NOMO-1 treated with dmso at 0.1 percent for 144 hours (cell line): Measurements from ENCODE around the gene RNF220.
"Not testable (repeated sequence)": the region's sequence is repeated elsewhere in the genome, so short reads cannot be mapped to it uniquely, and the experiment has no call there.

Experiments used
- DNase-seq: peaks from one replicate; lab custom pipeline; 2025; ENCODE audit not compliant: unreplicated experiment; lab: John Stamatoyannopoulos, UW

Gene RNF220

DNA sequence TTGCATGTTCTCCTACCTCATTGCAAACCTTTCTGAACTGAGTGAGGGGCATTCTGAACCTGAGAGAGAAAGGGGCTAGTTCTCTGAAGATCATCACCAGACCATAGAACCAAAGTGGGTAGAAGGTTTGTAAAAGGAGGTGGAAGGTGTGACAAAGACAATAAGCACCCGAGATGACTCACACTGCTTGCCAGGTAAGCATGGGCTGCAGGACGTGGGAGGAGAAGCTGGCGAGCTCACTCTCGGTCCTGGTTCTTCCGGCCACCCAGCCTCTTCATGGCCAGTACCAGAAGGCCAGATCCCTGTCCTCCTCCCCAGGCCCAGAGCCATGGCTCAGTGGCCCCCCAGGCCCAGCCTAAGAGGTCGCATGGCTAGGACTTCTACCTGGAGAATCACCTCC lies 140.9 kb downstream of the RNF220 start:
- no peak for DNase-seq

DNA sequence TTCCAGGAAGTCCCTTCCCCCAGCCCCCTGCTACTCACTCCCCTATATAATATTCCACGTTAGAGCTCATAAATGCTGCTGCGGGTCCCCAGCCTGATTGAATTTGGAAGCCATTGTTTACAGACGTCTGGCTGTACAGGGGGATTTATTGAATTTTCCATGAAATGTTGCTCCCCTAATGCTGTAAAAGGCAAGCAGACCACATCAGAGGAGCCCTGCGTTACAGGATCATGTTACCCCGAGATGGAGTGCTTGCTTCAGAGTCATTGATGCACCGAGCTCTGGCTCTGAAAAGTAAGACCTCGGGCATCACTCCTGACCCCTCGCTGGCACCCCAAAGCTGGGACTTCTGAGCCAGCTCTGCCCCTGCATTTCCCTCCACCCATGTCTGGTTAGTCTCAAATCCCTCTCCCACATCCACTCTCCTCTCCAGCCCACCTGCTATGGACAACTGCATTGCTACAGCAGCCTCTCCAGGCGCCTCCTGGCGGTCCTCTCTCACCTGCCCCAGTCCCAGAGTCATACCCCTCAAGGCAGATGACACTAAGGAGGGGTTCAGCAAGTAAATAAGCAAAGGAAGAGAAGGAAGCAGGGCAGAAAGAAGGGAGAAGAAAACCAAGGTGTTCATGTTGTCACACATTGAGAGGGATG lies 141.5 kb downstream of the RNF220 start:
- no peak for DNase-seq

DNA sequence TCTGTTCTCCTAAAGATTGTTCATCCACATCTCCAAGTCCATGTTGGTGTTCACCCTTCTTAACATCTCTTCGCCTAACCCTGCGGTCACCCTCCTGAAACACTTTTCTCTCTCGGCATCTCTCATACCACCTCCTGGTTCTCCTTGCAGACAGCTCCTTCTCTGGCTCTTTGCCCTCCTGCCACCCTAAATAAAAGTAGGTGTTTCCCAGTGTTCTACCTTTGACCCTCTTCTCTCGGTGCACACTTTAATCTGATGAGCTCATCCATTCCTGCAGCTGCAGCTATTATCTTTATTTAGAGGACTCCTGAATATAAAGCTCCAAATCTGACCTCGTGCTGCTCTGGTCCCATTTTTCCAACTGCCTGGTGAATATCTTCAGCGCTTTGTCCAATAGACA lies 142.3 kb downstream of the RNF220 start:
- no peak for DNase-seq

DNA sequence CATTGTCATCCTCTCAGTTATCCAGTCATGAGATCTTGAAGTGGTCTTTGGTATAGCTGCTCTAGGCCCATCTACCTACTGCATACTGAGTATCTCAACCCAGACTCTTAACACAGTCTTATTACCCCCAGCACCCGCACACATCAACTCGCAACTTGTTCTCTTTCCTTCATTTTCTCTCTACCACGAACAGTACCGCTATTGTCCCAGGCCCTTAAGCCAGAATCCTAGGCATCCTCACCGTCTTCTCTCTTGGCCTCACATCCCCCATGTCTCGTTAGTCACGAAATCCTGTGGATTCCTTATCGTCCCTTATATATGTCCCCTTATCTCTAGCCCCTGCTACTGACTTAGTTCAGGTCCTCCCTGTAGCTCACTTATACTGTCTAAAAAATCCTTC lies 142.8 kb downstream of the RNF220 start:
- no peak for DNase-seq

DNA sequence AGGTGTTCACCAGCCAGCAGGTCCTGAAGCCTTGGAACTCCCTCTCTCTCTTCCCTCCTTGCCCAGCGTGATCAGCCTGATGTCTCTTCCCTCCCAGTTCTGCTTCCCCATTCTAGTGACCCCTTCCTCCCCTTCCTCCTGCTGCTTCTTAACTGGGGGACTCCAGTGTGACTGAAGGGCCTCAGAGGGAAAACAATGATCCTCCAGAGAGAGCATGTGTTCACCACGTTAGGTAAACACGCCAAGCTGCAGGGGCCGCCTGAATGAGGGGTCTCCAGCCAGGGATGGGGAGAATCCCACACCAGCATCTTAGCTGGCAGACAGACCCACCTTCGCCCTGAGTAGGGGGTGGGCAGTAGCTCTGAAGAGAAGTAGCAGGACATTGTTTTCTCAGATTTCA lies 144.5 kb downstream of the RNF220 start:
- no peak for DNase-seq

DNA sequence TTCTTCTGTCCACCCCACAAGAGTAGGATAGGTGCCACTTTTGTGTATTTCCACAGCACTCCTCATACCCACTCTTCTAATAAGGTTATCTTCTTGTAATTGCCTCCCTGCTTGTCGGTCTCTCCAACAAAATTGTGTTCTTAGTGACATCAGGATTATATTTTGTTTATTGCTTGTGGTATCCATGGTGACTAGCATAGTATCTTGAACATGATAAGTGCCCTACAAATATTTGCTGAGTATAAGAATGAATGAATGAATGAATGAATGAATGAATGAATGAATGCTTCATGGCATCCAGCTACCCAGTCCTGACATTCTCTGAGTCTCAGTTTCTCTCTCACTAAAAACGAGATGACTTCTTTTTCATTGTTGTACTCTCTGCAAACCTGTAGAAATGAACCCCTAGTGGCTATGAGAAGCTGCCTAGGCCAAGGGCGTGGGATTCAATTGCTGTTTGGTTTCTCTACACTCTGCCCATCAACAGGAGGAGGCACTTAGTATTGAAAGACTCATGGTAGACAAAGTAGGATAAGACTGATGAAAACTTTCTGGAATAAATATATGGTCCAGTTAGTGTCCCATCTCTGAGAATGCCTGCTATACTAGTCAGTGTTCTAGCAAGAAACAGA lies 148.2 kb downstream of the RNF220 start:
- DNase-seq: no peak

DNA sequence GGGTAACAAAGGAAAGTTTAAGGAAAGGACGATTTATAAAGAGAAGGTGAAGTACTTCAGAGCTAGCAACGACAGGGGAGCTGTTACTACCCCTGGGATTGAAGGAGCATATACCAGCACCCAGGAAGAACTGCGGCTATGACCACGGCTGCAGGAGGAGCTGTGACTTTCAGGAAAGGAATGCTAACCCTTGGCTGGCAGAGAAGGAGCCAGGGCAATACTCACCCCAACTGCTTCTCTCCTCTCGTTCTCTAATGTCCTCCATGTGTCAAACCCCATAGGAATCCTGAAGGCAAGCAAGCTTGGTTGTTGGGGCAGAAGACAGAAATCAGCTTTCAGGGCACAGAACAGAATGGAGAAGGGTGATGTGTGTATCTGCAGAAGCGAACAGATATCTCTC lies 148.7 kb downstream of the RNF220 start:
- DNase-seq: no peak

DNA sequence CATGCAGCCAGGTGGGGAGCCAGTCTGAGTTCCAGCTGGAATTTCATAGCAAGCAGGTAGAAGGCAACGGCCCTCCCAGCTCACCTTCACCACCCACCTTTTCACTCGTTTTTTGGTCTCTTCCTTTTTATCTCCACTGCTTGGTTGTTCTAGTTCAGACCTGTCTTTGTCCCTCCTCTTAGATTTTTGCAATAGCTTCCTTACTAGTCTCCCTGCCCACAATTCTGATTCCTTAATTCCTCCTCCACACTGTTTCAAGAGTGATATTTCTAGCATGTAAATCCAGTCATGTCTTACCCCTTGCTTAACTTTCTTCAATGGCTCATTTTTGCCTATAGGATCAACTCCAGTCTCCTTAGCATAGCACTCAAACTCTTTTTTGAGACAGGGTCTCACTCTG lies 149.7 kb downstream of the RNF220 start:
- no peak for DNase-seq

DNA sequence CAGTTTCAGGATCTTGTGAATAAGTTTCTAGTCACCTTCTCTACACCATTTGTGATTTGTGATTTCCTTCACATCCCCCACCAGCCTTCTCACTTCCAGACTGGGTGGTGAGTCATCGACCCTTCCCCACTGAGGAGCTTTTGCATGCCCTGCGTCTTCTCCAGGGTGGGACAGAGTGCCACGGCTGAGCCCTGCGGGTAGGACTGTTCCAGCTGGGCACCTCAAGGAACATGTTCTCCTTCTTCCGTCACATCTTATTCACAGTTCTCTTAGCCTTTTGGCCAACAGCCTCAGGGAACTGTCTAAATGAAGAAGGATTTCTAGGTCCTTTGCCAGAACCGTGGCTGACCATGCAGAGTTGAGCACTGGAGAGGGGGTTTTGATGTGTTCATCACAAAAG lies 152.7 kb downstream of the RNF220 start:
- DNase-seq: no peak

DNA sequence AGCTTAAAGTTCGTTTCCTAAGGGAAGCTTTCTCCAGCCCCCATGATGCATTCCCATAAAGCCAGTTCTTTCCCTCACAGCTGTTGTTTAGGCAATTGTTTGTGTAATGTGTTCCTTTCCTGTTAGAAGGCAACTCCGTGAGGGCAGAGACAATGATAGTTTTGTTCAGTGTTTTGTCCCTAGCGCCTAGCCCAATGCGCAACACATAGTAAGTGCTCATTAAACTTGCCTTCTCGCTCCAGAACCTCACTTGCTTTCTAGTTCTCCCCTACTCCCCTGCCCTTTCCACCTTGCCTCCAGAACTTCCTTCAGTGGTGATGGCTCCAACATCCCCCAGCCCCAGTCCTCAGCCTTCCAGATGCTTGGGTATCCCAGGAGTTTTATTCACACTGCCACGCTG lies 153.8 kb downstream of the RNF220 start:
- no peak for DNase-seq

DNA sequence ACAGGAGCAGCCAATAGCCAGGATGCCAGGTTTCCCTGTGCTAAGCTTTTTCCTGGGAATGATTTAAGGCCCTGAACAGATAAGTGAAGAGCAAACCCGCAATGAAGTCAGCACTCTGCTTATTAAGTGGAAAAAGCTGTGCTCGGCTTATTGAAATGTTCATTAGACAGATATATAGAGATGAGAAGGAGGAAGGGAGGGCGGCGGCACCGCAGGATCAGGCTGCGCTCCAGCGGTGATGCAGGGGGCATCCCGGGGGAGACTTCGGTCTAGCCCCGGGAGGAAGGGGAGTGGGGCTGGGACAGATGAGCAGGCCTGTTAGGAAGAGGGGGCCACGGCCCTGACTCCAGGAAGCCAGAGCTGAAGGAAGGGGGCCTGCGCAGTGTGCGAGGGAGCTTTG lies 154.3 kb downstream of the RNF220 start:
- DNase-seq: no peak

DNA sequence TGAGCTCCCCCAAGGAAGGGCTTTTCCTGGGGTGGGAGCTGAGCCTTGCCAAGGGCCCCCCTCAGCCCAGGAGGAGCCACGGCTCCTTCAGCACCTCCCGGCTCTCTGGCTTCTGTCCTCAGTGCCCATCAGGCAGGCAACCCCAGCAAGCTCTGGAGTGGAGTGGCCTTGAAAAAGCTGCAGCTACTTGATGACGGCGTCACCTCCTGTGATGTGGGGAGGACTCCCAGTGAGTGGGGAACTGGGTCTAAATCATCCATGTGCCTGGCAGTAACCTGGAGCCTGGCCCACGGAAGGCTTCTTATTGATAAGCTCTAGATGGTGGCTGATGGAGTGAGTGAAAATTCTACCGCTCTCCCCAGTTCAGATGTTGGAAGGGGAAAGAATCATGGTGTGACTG lies 154.9 kb downstream of the RNF220 start:
- DNase-seq: no peak

DNA sequence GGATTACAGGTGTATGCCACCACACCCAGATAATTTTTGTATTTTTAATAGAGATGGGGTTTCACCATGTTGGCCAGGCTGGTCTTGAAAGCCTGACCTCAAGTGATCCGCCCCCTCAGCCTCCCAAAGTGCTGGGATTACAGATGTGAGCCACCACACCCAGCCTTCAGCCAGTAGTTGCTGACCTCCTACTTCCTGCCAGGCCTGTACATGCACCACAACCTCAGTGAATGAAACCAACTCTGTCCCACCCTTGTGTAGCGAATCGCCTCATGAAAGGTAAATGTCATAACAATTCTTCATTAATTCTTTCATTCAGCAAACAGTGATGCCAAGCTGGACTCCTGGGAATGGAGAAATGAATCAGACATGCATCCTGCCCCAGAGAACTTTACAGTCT lies 155.6 kb downstream of the RNF220 start:
- DNase-seq: not testable (repeated sequence)

DNA sequence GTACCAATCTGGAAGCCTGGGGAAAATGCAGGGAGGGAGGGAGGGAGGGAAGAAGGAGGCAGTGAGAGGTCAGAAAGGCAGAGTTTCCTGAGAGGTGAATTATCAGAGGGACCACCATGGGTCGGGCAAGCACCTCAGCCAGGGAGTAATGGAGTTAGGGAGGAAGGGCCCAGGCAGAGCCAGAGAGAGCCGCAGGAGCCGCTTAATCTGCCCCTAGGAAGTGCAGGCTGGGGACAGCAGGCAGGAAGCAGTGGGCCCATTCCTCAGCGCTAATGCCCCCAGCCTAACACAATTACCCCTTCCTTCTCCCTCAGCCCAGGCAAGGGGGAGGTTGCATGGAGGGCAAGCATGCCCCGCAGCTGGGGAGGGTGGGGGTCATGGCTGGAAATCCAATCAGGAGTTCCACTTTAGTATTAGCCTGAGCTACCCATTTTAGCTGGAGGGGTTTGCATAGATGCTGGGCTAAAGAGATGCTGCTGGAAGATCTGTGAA lies 160.2 kb downstream of the RNF220 start:
- DNase-seq: no peak

DNA sequence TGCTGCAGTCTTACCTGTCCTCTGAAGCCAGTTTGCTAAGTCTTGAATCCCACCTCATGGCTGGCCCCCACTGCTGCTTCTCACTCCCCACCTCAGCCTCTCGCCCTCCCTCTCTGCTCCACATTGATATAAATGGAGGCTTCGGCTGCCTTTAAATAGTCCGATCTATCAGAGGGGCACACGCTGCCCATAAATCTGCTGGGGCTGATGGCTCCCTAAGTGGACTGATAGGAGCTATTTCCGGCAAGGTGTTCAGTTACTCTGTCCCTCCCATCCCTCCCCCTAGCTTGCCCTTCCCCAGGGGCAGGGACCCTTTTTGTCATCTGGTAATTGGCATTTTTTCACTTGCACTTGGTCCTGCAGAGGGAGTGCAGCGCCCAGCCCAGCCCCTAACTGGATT lies 160.8 kb downstream of the RNF220 start:
- no peak for DNase-seq

DNA sequence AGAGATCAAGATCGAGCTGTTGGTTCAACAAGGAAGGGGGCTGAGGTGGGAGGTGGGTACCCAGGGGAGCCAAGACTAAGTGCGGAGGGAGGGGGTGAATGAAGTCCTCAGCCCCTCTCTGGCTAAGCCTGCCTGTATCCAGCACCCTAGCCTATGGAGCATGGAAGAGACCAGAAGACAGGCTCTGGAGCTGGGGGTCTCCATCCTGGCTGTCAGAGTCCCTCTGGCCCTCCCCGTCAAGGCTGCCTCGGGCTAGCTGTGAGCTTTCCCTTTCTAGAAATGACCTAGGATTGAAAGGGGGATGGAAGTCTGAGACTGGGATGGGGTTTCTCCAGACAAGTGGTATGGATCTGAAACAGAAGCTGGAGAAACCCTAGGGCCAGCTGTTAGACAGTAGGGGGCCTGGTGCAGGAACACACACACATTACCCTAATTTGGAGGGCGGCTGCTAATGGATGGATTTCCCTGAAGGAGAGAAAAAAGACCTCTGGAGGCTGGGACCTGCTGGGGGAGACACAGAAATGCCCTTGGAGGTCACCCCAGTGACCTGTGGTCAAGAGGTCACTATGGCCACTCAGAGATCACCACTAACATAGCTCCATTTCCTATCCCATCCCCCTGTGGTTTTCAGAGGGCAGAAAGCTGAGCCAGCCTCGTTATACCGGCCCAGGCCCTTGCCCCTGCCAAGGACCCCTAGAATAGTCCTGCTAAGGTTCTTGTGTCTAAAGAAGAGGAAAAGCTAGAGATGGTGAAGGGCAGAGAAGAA lies 161.4 kb downstream of the RNF220 start:
- no peak for DNase-seq

DNA sequence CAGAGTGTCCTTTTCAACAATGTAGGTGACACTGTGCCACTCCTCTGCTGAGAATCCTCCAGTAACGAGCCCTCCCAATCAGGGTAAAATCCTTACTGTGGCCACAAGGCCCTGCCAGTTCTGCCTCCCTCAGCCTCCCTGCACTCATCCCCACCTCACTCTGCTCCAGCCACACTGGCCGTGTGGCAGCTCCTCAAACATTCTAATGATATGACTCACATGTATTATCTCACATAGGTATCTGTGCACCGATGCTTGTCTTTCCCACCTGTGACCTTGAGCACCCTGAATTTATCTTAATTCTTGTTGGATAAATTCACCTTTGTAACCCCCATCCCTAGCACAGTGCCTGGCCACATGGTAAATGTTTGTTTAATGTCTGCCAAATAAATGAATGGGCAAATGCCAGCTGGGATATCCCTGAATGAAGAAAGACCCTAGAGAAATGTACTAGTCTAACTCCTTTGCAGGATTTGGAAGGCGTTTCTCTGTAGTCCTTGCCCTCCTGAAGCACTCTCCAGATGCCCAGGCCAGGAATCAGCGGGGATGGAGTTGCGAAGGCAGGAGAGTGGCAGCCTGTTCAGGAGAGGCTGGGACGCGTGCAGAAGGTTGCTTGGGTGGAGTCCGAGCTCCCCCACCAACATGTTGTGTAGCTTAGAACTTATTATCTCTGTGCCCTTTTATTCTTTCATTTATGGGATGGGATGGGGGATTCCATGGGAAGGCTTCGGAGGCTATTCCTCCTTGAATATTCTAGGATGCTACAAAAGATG lies 163.3 kb downstream of the RNF220 start:
- DNase-seq: no peak

DNA sequence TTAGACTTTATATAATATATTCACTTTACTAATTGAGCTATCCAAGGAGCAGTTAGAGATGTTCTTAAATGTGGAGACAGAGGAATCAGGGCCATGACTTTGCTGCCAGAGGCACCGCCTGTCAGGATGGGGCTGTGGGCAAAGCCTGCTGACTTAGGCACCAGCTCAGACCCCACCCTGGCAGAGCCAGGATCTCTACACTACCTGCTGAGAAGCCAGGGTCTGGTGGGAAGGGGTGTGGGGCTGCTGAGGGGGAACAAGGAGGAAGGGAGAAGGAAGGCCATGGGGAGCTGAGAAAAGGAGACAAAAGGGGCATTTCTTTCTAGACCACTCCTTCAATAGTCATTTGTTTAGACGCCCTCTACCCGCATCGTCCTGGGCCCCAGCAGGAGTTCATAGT lies 164.4 kb downstream of the RNF220 start:
- DNase-seq: no peak

DNA sequence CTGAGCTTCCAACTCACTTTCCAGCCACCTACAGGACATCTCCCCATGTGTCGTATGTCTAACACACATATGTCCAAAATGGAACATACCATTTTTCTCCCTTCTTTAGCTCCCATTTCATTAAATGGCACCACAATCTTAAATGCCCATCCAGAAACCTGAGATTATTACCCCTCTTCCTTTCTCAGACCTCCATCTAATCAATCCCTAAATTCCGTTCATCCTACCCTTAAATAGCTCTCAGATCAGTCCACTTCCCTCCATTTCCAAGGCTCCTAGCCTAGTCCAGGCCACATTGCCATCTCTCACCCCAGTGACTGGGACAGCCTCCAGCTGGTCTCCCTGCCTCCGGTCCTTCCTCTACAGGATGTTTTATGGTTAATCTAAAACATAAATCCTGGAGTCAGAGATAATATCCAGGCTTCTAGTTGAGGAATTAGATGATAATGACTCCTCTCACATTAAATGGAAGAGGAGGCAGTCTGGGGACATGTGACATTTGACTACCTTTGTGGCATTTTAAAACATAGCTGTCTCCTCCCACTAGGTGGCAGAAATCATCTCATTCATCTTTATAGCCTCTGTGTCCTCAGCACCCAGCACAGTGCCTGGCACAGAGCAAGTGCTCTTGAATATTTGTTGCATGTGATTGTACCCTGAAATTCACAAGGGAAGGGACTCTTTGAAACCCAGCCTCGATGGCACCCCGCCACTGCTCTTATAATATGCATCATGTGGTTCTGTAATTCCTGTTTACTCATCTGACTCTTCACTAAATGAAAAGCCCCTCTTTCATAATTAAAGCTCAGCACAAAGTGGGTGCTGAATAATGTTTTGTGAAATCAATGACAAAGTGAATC lies 166.9 kb downstream of the RNF220 start:
- DNase-seq: no peak

DNA sequence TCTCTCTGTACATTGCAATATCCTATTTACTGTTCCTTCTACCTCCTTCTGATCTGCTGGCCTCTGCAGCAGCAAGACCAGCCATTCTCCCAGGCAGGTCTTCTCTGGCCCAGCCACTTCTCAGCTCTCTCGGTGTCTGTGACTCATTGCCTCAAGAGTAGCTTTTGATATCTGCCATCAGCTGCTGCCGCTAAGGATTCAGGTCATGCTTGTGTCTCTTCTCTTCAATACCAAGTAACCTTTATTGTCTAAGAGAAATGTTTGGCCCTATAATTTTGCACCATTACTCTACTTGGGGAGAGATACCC lies 167.5 kb downstream of the RNF220 start:
- no peak for DNase-seq

DNA sequence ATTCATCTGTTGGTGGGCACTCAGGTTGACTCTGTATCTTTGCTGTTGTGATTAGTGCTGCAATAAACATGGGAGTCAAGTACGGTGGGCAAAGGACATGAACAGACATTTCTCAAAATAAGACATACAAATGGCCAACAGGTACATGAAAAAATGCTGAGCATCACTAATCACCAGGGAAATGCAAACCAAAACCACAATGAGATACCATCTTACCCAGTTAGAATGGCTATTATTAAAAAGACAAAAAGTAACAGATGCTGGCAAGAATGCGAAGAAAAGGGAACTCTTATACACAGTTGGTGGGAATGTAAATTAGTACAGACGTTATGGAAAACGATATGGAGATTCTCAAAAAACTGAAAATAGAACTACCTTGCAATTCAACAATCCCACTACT lies 170.3 kb downstream of the RNF220 start:
- DNase-seq: no peak
